ENCODE results near the gene ABCC1. TPM values are rescaled to one million over a fixed set of nuclear protein-coding genes. Genes with fewer than 3 reads are reported as not detected.

The ABCC1 gene
- total RNA-seq, 1 donor from 2014 or later: 69.4 TPM

GRCh38 chr16:16031401-16031800, 82.0 kb downstream of the ABCC1 start:
- Mint-ChIP-seq H3K27me3 (ENCODE audit: low read depth) (no peaks in the 10 kb centered on the region), H3K4me3 (no peak overlapping the region), H3K9me3 (no peaks in the 10 kb centered on the region), H3K36me3 (peaks cover 18% of the 10 kb centered on the region), H3K27ac (no peak overlapping the region), H3K4me1 (no peaks in the 10 kb centered on the region)
- no peak for DNase-seq (ENCODE audit: low spot score in 2 of 2, unreplicated experiment in 2 of 2)
- no peak for TF ChIP-seq CTCF (IDR thresholded peaks at IDR 0.05; ENCODE audit: unreplicated experiment)

- Mint-ChIP-seq H3K4me1 (no peaks in the 10 kb centered on the region), H3K27me3 (ENCODE audit: low read depth) (no peaks in the 10 kb centered on the region), H3K27ac (no peak overlapping the region), H3K36me3 (peaks cover 24% of the 10 kb centered on the region), H3K9me3 (no peaks in the 10 kb centered on the region), H3K4me3 (no peak overlapping the region)
- no peak for DNase-seq (ENCODE audit: low spot score in 2 of 2, unreplicated experiment in 2 of 2)
- no peak for TF ChIP-seq CTCF (IDR thresholded peaks at IDR 0.05; ENCODE audit: unreplicated experiment)
Observed at GRCh38 chr16:16032271-16032979, 83.0 kb downstream of the ABCC1 start.

GRCh38 chr16:16033208-16033717, 83.8 kb downstream of the ABCC1 start:
- no peaks in the 10 kb centered on the region for H3K4me1 Mint-ChIP-seq
- H3K9me3 Mint-ChIP-seq: no peaks in the 10 kb centered on the region
- no peak for DNase-seq (ENCODE audit: low spot score in 2 of 2, unreplicated experiment in 2 of 2)
- no peak for TF ChIP-seq CTCF (IDR thresholded peaks at IDR 0.05; ENCODE audit: unreplicated experiment)
- peaks cover 30% of the 10 kb centered on the region for H3K36me3 Mint-ChIP-seq
- no peak overlapping the region for H3K27ac Mint-ChIP-seq
- no peak overlapping the region for H3K4me3 Mint-ChIP-seq
- H3K27me3 Mint-ChIP-seq (ENCODE audit: low read depth): no peaks in the 10 kb centered on the region

- TF ChIP-seq CTCF (IDR thresholded peaks at IDR 0.05; ENCODE audit: unreplicated experiment): no peak
- H3K36me3 Mint-ChIP-seq: peaks cover 41% of the 10 kb centered on the region
- no peak overlapping the region for H3K27ac Mint-ChIP-seq
- H3K9me3 Mint-ChIP-seq: no peaks in the 10 kb centered on the region
- H3K4me3 Mint-ChIP-seq: no peak overlapping the region
- H3K27me3 Mint-ChIP-seq (ENCODE audit: low read depth): no peaks in the 10 kb centered on the region
- no peak for DNase-seq (ENCODE audit: low spot score in 2 of 2, unreplicated experiment in 2 of 2)
- H3K4me1 Mint-ChIP-seq: peaks cover 3% of the 10 kb centered on the region
Observed at GRCh38 chr16:16036359-16036792, 87.0 kb downstream of the ABCC1 start.

- TF ChIP-seq CTCF (IDR thresholded peaks at IDR 0.05; ENCODE audit: unreplicated experiment): no peak
- Mint-ChIP-seq H3K9me3 (no peaks in the 10 kb centered on the region), H3K4me3 (no peak overlapping the region), H3K36me3 (peaks cover 36% of the 10 kb centered on the region), H3K27me3 (ENCODE audit: low read depth) (no peaks in the 10 kb centered on the region), H3K27ac (no peak overlapping the region), H3K4me1 (peaks cover 10% of the 10 kb centered on the region)
- no peak for DNase-seq (ENCODE audit: low spot score in 2 of 2, unreplicated experiment in 2 of 2)
Observed at GRCh38 chr16:16037521-16037920, 88.1 kb downstream of the ABCC1 start.
